Activated T-cell treated with anti-CD3 and anti-CD28 coated beads for 48 hours (primary cell): Measurements from ENCODE around the gene SIX6.
"Not testable (repeated sequence)": the region's sequence is repeated elsewhere in the genome, so short reads cannot be mapped to it uniquely, and the experiment has no call there.

ENCODE experiments used
- DNase-seq: peaks from one replicate; pipeline ENCODE4 v3.0.0-alpha.2; 2020; ENCODE audit warnings: low read depth

SIX6 gene

GRCh38 chr14:60508707-60509437 is at the start of gene SIX6:
Gene SIX6 (plus strand): TSS chr14:60509146. CDS start chr14:60509399, 253 bp downstream.
- no peak for DNase-seq

GRCh38 chr14:60480248-60480647 is 28.7 kb upstream of the SIX6 start:
- not testable (repeated sequence) for DNase-seq

DNA sequence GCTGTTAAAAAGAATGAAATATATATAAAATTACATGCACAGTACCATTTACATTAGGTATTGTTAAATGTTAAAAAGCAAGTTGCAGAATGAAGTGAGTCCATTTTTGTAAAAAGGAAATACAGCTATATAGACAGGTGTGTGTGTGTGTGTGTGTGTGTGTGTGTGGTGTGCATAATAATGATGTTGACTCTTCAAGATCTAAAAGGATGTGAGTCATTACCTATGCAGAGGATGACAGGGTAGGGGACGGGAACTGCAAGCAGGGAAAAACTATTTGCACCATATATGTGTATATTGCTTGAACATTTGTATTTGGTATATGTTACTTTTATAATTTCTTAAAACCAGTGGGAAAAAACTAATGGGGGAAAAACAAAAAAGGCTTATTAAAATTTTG is 26.2 kb upstream of the SIX6 start:
- DNase-seq = no peak

GRCh38 chr14:60485057-60485597 is 23.8 kb upstream of the SIX6 start:
- DNase-seq = no peak

DNA sequence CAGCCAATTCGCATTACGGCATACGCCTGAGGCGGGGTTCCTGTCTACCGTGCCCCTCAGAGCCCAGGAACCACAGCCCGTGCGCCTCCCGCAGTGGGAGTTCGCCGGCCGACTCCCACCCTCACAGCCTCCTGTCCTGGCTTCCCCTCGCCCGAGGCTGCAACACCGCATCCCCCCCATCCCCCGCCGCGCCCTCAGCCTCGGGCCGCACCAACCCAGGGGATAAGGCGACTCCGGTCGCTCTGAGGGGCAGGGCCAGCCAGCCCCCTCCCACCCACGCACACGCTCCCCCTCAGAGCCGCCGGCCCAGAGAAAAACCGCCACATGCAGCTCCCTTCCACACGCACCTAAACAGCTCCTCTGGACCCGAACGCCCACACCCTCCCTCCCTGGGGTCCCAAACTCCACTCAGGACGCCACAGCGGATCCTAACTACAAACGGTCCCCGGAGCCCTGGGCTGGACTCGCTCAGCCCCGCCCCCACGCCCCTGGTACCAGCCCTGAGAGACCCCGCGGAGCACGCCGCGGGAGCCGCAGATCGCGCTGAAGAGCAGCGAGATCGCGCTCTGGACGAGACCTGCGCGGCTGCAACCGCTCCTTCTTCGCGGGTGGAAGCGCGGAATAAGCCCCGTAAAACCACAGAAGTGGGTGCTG is 23.2 kb upstream of the SIX6 start, which contains the start of gene C14orf39:
TSS of gene C14orf39 (minus strand) at position 466 of the 654 bp plus-strand sequence. CDS start 985 bp downstream, outside the sequence.
- DNase-seq = no peak

DNA sequence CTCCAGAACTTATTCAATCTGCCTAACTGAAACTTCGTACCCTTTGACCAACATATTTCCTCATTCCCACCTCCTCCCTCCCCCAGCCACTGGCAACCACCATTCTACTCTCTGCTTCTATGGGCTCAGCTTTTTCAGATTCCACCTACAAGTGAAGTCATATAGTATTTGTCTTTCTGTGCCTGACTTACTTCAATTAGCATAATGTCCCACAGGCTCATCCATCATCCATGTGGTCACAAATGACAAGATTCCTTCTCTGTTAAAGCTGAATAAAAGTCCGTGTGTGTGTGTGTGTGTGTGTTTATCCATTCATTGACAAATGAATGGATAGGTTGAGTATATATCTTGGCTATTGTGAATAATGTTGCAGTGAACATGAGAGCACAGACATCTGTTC is 21.7 kb upstream of the SIX6 start:
- no peak for DNase-seq

DNA sequence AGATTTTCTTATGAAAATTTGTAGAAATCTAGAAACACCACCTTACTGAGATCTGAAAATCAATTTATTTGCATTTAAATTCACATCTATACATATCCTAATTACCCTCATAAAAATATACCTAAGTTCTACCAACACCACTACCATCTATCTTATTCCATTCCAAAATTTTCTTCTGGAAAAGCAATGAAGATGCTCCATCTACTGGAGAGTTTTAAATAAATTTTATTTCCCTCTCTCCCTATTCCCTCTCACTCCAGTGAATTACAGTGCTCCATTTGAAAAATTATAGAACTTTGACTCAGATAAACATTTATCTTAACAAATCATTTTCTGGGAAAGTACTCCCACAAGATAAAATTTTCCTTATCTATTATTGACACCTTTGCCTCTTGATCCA is 20.8 kb upstream of the SIX6 start:
- DNase-seq = no peak

- DNase-seq = no peak
Measured at GRCh38 chr14:60490270-60490669, 18.7 kb upstream of the SIX6 start.

- DNase-seq = no peak
Measured at GRCh38 chr14:60495946-60496345, 13.0 kb upstream of the SIX6 start.

GRCh38 chr14:60502541-60502940 is 6.4 kb upstream of the SIX6 start:
- DNase-seq = no peak

DNA sequence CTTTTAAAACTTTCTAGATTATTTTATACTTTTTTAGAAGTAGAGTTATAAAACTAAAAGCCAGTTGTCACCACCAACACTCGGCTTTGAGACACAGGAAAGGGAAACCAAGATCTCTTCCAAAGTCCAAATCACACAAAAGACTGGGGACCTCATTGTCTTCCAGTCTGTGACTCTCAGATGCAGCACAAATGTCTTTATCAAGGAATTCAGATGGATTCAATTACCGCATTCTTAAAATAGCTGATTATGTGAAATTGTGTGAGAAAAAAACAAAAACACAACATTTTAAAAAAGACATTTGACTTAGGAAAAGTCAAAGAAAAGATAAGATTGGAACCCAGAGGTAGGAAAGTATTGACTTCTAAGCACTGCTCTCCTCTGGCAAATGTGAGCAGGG is 3.5 kb upstream of the SIX6 start:
- no peak for DNase-seq

DNA sequence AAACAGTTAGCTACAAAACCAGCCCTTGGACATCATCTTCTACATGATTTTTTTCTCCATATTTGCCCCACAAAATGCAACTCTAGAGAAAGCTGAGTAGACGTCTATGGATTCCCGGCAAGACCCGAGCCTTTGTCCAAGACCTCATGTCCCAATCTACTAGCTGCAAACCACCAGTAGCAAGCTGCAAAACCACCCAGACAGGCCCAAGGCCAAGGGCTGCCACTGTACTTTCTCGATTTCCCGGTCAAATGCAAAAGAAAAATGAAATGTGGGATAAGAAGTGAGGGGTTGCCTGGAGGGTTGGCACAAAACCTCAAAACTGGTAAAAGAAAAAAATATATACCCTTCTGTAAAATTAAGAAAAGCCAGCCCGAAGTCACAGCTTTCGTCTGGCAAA is 2.9 kb upstream of the SIX6 start:
- no peak for DNase-seq

DNA sequence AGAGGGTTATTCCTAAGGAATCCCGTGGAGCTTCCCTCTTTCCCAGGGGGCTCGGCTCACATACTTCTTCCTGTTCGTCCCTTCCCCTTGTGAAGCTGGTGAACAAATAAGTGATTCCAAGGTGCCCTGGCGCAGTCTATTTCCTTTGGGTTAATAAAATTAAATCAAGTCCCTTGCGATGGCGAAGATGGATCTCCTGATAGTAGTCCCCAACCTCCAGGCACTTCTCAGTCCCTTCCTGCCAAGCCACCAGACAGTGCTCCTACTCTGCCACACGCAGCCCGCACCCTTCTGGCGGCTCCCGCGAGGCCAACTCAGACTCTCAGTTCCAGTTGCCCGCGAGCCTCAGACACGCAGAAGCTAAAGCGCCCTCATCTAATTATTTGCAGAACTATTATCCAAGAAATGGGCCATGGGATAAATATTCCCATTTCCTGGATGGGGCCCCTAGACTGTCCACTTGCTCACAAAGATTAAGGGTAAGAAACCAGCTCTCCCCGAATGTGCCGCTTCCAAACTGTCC is 2.4 kb upstream of the SIX6 start:
- DNase-seq = no peak

- DNase-seq = no peak
Measured at GRCh38 chr14:60506985-60507829, 1.7 kb upstream of the SIX6 start.

DNA sequence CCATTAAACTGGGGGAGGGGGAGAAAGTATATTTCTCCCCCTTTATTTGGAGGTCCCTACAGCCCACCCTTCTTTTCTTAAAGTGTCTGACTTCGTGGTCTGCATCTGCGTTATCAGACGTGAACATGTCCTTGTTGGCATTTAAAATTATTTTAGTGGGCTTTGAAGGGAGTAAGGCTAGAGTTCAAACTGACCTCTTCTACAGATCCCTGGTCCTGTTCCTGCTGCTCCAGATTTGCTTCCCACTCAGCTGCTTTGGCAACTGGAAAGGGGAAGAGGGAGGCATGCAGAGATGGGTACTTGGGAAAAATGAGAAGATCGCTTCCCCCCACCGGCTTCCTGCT is 611 bp upstream of the SIX6 start:
- no peak for DNase-seq

- DNase-seq = no peak
Measured at GRCh38 chr14:60509438-60510253, 700 bp downstream of the SIX6 start.

DNA sequence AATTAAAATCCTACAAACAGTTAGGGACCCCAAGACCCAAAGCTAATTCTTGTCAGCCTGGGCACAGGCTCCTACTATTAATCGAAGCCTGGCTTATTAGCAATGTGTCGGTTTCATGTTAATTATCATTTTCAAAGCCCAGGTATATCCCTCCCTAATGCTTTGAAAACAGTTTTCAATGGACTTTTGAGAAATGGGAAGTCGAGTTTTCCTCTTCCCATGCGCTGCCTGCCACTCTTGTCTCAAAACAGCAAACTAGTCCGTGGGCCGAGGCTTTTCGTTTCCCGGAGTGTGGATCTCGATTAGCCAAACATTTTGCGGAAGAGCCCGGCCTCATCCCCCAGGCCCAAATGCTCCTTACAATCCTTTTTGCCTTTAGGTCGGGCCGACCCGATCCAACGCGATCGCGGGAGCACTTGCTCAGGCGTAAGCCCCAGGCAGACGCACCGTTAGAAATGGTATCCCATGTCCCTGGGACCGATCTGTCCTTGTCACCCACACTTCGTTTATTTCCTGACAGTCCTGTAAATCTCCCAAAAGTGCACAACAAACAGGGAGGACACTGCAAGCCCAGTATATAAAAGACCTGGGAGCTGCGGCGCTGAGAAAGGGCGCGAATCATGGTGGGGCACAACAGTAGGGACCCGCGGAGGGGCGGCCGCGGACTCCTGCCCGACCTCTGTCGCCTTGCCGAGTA is 1.5 kb downstream of the SIX6 start:
- no peak for DNase-seq

GRCh38 chr14:60510951-60511599 is 2.1 kb downstream of the SIX6 start:
- DNase-seq = no peak

GRCh38 chr14:60512126-60512525 is 3.2 kb downstream of the SIX6 start:
- no peak for DNase-seq

DNA sequence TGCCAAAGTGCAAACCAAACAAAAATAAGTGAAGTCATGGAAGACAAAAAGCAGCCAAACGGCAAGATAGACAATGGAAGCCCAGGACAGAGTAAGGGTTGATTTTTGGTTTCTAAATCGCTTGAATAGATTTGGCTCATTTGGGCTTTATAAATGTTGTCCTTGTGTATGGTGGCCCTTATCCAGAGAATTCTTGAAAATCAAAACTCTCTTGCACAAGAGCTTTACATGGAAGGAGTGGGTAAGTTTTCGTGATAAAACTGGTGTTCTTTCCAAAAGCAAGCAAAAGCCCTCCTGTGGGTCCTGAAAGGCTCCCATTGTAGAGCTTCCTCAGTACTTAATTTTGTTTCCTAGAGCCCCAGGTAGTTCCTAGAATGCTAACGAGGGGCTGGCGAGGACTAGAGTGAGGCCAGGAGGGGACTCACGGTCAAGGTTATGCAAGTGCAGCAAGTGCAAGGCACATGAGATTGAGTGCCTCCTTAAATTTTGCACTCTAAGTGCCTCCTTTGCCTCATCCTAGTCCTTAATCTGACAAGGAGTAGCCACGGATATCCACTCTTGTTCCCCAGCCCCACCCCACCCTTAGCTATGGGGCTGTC is 4.1 kb downstream of the SIX6 start:
- no peak for DNase-seq
